GM21825 (cell line): ENCODE measurements around the gene SLC37A2.

Experiments
- ATAC-seq: cut with Tn5 transposase; IDR thresholded peaks from one replicate; pipeline ENCODE4 v1.9.1; 2021; ENCODE audit warnings: mild to moderate bottlenecking, moderate library complexity; ENCODE audit not compliant: unreplicated experiment

Gene SLC37A2

GRCh38 chr11:125070699-125071254, 7.7 kb downstream of the SLC37A2 start:
- peak; percentile 74 for ATAC-seq

DNA sequence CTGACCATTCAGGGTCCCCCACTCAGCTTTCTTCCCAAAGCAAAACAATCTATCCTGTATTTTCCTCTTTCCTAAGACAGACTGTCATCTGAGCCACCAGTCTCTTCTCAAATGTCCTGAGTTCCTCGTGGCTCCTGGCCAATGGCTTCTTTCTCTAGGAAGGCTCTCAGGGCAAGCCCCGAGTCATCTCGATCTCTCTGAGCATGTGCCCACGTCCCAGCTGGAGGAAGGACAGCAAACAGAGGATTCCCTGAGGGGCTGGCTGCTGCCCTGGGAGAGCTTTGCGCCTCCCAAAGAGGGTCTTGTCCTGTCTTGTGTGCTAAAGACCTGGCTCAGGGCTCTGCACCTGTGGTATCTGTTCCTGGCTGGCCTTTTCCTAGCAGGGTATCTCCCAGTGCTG, 8.3 kb downstream of the SLC37A2 start:
- ATAC-seq: no peak

DNA sequence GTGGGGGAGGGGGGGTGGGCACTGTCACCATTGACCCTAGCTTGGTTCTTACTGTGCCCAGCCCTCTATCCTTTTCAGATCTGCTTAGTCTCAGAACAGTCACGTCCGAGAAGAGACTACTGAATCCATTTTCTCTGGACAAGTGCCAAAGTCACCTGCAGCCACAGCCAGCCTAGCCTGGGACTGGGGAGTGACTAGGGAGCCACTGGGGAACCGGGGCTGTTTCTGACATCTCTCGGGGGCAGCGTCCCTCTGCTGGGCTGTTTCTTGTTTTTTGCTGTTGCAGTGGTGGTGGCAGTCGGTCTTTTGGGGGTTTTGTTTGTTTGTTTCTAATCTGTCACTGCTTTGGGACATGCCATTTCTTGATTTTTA, 8.7 kb downstream of the SLC37A2 start:
- no peak for ATAC-seq

GRCh38 chr11:125072218-125072960, 9.3 kb downstream of the SLC37A2 start:
- peak; percentile 72 for ATAC-seq

GRCh38 chr11:125072961-125073590, 10.0 kb downstream of the SLC37A2 start:
- no peak for ATAC-seq

- ATAC-seq: no peak
Observed at GRCh38 chr11:125073616-125074483, 10.7 kb downstream of the SLC37A2 start.

- ATAC-seq: no peak
Observed at GRCh38 chr11:125074511-125075241, 11.6 kb downstream of the SLC37A2 start.

- ATAC-seq: no peak
Observed at GRCh38 chr11:125075242-125075625, 12.1 kb downstream of the SLC37A2 start.

- ATAC-seq: no peak
Observed at GRCh38 chr11:125075900-125076317, 12.8 kb downstream of the SLC37A2 start.

DNA sequence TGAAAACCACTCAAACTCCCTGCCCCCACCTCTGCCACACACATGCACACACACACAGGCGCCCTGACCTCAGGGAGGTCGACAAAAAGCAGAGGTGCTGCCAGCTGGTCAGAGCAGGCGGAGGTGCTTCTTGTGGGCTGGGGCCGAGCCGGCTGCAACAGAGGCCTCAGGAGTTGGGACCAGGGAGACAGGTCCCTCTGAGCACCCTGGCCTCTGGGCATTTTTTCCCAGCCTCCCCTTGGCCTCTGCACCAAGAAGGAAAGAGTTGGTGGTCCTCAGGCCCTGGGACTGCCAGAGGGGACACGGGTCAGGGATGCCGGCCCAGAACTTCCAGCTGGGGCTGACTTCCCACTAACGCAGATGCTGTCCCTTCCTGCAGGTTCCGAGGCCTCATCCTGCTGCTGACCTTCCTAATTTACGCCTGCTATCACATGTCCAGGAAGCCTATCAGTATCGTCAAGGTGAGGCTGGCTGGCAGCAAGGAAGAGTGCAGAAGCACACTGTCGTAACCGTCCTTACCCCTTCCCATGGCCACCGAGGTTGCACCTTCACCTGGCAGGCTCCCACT, 13.4 kb downstream of the SLC37A2 start:
- ATAC-seq: no peak

GRCh38 chr11:125078016-125078415, 14.9 kb downstream of the SLC37A2 start:
- no peak for ATAC-seq

DNA sequence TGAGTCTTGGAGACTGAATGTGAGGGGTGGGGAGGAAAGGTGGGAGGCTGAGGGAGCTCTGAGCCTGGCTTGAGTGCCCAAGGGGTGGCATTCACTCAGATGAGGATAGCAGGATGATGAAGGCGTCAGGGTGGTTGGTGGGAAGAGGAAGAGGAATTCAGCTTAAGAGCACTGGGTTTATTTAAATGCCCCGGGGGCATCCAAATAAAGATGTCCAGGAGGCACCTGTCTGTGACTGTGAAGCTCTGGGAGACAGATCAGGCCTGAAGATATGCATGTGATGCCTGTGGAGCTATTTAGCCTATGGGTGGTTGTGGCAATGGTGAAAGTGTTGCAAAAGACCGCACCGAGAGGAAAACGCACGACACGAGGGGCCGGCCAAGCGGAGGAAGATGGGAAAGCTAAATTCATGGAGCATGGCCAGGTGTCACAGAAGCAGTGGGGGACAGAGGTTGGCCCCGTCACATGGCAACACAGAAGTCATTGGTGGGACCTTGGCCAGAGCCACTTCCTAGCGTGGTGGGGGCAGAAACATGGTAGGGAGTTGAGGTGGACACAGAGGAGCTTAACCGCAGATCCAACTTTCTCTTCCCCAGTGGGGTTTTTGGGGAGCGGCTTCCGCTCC, 15.5 kb downstream of the SLC37A2 start:
- no peak for ATAC-seq

DNA sequence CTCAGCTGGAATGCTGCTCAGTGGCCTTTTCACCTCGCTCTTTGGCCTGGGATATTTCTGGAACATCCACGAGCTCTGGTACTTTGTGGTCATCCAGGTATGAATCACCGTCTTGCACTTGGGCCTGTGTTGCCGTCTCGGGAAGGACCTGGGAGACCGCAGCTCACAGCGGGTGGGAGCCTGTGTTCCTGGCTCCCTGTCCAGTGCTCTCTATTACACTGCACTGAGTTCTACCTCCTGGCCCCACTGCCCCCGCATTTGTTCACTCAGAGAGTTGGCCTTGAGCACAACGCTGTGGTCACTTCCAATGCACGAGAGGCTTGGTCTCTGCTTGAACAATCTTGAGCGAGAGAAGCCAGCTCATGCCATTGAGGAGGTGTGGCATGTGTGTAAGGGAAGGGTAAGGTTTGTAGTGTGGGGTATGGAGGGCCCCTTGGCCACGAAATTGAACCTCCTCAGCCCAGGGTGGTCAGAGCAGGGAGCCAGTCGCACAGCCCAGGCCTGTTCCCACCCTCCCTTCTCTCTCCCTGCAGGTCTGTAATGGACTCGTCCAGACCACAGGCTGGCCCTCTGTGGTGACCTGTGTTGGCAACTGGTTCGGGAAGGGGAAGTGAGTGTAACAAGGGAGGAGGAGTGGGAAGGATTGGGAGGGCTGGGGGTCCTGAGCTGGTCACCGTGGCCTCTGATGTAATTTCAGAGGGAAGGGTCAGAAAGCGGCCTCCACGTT, 16.2 kb downstream of the SLC37A2 start:
- no peak for ATAC-seq

DNA sequence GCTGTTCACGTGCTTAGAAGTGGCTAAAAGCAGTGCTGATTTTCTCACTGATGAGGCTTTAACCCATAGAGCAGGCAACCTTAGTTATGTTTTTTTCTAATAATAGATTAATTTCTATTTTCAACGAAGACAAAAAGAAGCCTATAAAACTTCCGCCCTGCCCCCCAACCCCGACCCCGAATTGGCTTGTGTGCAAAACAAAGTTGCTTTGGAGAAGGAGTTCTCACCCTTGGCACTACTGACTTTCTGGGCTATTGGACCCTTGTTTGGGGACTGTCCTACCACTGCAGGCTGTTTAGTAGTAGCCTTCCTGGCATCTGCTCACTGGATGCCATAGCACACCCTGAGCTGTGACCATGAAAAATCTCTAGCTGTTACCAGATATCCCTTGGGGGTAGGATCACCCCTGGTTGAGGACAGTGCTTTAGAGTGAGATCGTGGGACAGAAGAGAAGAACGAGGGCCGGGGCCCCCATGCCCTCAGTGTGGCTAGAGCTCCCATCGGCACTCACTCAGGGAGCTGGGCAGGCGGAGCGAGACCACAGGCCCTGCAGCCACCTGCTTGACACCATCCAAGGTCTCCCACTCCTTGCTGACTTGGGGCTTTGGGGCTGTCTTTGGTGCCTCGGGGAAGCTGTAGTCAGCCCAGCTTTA, 16.9 kb downstream of the SLC37A2 start:
- ATAC-seq: no peak

DNA sequence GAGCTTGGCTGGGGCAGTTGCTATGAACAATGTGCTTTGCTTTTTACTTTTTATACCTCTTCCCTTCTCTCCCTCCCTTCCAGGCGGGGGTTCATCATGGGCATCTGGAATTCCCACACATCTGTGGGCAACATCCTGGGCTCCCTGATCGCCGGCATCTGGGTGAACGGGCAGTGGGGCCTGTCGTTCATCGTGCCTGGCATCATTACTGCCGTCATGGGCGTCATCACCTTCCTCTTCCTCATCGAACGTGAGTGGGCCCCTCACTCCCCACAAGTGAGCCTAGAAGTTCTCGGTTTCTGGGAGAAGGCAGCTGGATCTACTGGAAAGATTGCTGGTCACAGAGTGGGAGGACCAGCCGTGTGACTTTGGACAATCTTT, 17.4 kb downstream of the SLC37A2 start:
- no peak for ATAC-seq

- ATAC-seq: no peak
Observed at GRCh38 chr11:125081098-125081798, 18.1 kb downstream of the SLC37A2 start.

GRCh38 chr11:125082040-125082439, 18.9 kb downstream of the SLC37A2 start:
- no peak for ATAC-seq

DNA sequence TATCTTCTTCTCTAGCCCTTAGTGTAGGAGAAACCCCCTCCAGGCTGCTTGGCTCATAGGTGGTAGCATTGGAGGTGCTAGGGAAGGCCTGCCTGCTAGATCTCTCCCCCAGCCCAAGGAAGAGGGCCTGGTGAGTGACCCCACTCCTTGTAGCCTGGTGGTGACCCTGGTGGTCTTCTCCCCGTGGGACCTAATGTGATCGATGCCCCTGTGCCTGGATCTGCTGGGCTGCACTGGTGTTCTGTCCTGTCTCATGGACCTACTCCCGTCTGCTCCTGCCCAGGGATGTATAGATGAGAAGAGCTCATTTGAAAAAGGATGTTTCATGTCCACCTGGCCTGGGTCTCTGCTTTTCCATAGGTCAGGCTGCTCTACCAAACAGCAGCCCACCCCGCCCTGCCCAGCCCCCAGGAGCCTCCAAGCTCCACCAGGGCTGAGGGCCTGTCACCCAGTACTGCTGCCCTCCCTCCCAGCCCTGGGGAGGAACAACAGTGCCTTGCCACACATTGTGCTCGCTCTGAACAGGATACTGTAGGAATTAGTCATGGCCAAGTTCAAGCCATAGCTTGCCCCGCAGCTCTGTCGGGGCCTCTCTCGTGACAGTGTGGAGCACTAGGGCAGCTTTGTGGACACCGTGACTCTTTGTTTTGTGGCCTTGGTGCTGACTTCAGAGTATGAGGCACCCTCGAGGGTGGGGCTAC, 19.7 kb downstream of the SLC37A2 start:
- no peak for ATAC-seq
